Suppressor macrophage treated with lipopolysaccharide for 4 hours (primary cell): ENCODE results near the gene GPC3.

Source experiments
- DNase-seq: peaks from one replicate; pipeline ENCODE4 v3.0.0-alpha.2; 2020

GPC3 gene

DNA sequence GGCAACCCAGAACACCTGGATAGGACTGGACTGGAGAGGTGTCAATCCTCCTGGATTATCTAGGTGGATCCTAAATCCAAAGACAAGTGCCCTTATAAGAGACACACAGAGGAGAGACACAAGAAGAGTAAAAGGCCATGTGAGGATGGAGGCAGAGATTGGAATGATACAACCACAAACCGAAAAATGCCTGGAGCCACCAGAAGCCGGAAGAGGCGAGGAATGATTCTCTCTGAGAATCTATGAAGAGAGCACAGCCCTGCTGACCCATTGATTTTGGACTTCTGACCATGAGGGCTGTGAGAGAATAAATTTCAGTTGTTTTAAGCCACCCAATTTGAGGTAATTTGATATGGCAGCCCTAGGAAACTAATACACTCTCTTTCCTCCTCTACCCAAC is 20.1 kb downstream of the GPC3 start:
- DNase-seq = no peak

DNA sequence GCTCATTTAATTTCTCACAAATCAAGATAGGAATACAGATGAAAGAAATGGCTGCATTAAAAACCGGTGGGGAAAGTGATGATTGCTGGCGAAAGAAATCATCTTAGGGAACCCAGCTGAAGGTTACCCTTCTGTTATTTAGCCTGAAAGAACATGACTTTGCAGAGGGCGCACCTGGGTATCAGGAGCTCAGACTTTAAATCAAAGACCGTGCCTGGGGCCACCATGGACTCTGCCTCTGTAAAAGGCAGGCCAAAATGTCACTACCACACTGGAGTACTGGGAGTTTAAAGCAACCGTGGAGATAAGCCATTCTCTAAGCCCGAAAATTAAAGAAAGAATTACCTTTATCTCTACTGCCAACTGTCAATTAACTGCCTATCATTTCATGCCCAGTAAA is 24.3 kb downstream of the GPC3 start:
- DNase-seq = no peak

GRCh38 chrX:133959972-133960371 is 25.4 kb downstream of the GPC3 start:
- DNase-seq = no peak

DNA sequence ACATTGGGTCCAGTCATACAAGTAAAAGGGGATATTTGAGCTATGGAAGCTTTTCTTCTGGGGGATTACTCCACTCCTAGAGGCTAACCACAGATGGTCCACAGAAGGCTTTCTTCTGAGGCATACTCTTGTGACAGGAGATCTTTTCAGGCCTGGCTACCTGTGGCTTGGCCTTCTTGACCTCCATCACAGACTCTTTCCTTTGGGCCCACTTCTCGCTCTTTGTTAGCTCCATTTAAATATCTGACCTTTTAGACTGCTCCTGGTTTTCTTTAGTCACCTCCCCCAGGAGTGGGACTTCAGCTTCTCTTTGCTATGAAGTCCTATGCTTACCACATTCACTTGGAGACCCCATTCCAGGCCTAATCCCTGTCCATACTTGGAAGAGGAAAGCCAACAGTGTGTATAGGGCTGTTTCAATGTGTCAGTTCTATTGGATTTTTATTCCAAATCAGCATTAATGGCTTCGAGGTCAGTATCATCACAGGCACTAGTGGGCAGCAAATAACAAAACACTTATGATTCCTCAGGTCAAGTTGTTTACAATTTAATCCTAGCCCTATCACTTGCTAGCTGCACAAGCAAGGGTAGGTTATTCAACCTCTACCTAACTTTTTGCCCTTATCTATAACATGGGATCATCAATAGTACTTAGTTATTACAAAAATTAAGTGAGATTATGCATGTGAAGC is 26.3 kb downstream of the GPC3 start:
- no peak for DNase-seq

GRCh38 chrX:133956570-133957340 is 28.6 kb downstream of the GPC3 start:
- no peak for DNase-seq

DNA sequence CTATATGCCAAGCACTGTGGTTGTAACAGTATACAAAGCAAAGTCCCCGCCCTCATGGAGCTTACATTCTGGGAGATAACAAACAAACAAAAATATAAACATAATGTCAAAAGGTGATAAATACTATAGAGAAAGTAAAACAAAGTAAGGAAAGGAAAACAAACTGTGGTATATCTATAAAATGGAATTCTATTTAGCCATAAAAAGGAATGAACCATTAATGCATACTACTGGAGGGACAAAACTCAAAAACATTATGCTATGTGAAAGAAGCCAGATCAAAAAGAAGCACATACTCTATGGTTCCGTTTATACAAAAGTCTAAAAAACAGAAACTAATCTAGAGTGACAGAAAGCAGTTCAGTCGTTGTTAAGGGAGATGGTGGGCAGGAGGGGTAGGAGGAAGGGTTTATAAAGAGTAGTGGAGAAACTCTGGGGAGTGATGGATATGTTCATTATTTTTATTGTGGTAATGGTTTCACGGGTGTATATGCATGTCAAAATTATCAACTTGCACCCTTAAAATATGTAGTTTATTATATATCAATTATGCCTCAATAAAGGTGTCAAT is 31.5 kb downstream of the GPC3 start:
- DNase-seq = no peak

GRCh38 chrX:133953078-133953477 is 32.3 kb downstream of the GPC3 start:
- no peak for DNase-seq

DNA sequence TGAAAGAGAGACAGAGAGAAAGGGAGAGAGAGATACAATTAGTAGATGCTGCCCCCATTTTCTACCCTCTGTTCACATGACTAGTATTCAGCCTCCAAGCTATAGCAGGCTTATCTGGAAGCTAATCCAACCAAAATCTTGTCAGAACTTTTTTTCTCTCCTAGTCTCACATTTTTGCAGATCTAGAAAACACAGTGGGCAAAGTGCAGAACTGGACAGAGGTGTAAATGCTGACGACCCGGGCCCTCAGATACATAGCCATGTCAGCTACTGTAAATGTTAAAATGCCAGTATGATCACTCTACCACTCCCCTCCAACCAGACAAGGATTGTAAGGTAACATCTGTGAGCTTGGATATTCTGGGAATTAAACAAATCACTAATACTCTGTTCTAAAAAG is 34.3 kb downstream of the GPC3 start:
- DNase-seq = no peak

- DNase-seq = no peak
These were observed 35.2 kb downstream of the GPC3 start for GRCh38 chrX:133950214-133950613.

DNA sequence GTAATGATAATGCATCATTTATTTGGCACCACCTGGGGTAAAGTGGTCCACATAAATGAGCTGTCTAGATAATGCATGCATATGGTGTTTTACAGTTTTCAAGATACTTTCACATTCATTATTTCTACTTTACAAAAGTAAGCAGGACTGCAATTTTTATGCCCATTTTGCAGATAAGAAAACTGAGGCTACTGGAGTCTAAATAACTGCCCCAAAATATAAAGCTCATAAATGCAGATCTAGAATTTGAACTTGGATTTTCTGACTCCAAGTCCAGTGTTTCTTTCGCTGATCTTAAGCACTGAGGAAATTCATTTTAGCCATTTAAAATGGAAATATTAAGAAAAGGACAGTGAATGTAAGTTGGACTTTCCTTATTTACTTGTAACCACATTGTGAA is 36.5 kb downstream of the GPC3 start:
- no peak for DNase-seq

- no peak for DNase-seq
These were observed 37.4 kb downstream of the GPC3 start for GRCh38 chrX:133947996-133948395.

DNA sequence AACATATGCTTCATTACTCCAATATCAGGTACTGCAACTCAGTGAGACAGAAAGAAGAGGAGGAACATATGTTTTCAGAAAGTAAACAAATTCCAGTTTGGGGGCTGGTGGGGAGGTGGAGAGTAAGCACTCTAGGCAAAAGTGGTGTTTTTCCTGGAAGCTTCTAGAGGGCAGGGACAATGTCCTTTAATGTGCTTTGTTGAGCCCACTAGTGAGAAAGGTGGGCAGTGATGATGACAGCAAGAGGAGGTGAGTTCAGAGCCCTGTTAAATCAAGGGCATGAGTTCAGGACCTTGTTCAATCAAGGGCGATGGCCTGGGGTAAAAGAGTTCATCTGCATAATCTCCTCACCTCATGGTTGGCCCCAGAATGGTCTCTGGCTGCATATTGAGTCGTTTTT is 38.4 kb downstream of the GPC3 start:
- DNase-seq = no peak

- no peak for DNase-seq
These were observed 41.9 kb downstream of the GPC3 start for GRCh38 chrX:133943507-133943906.

- DNase-seq = no peak
These were observed 45.6 kb downstream of the GPC3 start for GRCh38 chrX:133939655-133940302.

GRCh38 chrX:133938530-133938929 is 46.9 kb downstream of the GPC3 start:
- DNase-seq = no peak

GRCh38 chrX:133937022-133937421 is 48.4 kb downstream of the GPC3 start:
- no peak for DNase-seq

DNA sequence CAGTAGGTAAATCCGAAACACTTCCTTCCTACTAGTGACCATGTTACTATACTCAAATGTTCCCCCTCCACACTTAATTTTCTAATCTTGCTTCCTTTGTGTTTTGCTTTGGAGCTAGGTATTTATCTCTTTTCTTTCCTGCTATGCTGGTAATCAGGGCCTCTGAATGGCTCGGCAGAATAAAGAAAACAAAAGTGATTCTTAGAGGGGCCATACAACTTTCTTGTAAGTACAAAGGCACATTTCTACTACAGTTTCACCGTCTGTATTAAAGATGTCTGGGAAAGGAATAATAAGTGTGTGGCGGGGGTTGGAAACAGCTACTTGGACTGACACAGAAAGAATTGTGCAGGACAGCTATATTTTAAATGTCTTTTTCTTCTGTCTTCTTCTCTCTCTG is 50.3 kb downstream of the GPC3 start:
- DNase-seq = no peak

DNA sequence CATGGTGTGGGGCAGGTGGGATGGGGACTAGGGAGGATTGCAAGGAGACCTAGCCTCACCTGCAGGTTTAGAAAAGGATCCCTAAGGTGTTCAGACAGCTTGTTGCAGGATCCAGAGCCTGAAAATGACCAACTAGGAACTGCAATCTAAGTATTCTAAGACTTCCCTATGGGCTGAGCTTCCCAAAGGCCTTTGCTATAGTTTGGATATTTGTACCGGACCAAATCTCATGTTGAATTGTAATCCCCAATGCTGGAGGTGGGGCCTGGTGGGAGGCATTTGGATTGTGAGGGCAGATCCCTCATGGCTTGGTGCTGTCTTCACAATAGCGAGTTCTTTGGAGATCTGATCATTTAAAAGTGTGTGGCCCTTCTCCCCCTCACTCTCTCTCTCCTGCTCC is 52.1 kb downstream of the GPC3 start:
- DNase-seq = no peak

DNA sequence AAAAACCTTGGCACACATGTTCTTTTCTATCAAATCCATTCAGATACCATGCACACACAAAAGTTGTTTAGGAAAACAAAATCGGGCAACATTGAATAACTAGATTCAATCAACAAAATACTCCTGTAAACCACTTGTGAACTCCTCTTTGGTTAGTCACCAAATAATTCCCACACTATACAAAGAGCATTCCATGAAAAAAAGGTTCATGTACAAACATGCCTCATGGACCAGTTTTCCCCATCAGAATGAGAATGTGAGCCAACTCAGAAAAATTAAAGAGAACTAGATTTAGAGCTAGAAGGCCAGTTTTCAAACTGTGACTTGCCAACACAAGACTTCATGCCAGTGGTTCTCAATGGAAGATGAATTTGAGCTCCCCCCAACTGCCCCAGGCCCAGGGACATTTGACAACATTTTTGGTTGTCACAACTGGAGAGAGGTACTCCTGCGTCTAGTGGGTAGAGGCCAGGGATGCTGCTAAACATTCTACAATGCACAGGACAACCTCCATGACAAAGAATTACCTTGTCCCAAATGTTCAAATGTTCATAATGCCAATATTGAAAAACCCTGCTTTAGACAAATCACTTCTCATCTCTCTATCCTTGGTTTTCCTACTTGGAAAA is 55.4 kb downstream of the GPC3 start:
- DNase-seq = no peak

GRCh38 chrX:133928365-133928764 is 57.0 kb downstream of the GPC3 start:
- no peak for DNase-seq

DNA sequence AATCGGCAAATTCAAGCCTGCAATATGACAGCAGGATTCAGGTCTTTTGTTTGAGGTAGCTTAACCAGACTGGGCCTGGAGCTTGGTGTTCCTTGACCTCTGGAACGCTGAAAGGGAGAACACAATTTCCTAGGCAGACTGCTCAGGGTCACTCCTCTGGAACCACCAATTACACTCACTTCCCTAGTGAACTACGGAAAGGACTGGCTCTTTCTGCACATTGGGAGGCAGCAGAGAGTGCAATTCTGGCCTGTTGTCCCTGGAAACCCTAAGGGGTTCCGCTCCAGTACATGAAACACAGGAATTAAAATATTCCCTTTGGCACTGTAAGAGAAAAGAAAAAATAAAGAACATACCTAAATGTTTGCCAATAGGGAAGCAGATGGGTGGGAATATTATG is 58.6 kb downstream of the GPC3 start:
- DNase-seq = no peak

DNA sequence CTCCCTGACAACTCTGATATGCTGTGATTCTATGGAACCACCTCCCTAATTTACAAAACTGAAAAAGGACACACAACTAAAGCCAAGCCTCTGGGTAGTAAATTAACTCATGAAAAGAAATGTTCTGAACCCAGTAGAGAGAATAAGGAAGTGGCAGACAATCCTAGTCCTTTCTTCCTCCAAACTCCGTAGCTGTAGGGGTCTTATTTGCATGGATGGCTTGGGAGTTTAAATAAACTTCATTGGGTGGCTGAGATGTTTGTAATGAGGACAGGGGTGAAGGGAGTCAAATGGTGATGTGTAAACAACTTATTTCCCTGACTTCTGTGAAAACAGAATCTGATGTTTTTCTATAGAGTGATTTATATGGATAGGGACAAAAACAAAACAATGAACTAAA is 59.3 kb downstream of the GPC3 start:
- DNase-seq = no peak

- DNase-seq = no peak
These were observed 60.8 kb downstream of the GPC3 start for GRCh38 chrX:133924548-133924947.
